HEK293 (cell line): ENCODE results near the gene STK39.

Experiments used
- CTCF ChIP-seq: fragments of 450-650 bp; formaldehyde crosslinking; IDR thresholded peaks from 2 replicates; pipeline ENCODE4 v1.5.1; 2016; ENCODE audit warnings: missing biosample characterization, missing genetic modification characterization
- GLI2 ChIP-seq: fragments of 450-650 bp; formaldehyde crosslinking; IDR thresholded peaks from 2 replicates; pipeline ENCODE4; 2017; ENCODE audit warnings: missing biosample characterization, missing genetic modification characterization, low read depth, borderline replicate concordance
- MZF1 ChIP-seq: fragments of 450-650 bp; formaldehyde crosslinking; IDR thresholded peaks from 2 replicates; pipeline ENCODE4 v1.5.1; 2017; ENCODE audit warnings: missing biosample characterization, missing genetic modification characterization, borderline replicate concordance
- PRDM10 ChIP-seq: fragments of 450-650 bp; formaldehyde crosslinking; IDR thresholded peaks from 2 replicates; pipeline ENCODE4 v1.5.1; 2016; ENCODE audit warnings: missing biosample characterization, missing genetic modification characterization
- REST ChIP-seq: fragments of 450-650 bp; formaldehyde crosslinking; IDR thresholded peaks from 2 replicates; pipeline ENCODE4 v1.5.1; 2016; ENCODE audit warnings: missing biosample characterization, missing genetic modification characterization
- YY1 ChIP-seq: fragments of 450-650 bp; formaldehyde crosslinking; IDR thresholded peaks from 2 replicates; pipeline ENCODE4 v1.5.1; 2018; ENCODE audit warnings: missing biosample characterization, missing genetic modification characterization
- ZNF174 ChIP-seq: fragments of 450-650 bp; formaldehyde crosslinking; IDR thresholded peaks from 2 replicates; pipeline ENCODE4 v1.5.0; 2017; ENCODE audit warnings: missing biosample characterization, mild to moderate bottlenecking, missing genetic modification characterization
- ZNF266 ChIP-seq: fragments of 450-650 bp; formaldehyde crosslinking; IDR thresholded peaks from 2 replicates; pipeline ENCODE4 v1.5.1; 2016; ENCODE audit warnings: missing biosample characterization, missing genetic modification characterization, low read depth
- ZNF341 ChIP-seq: fragments of 450-650 bp; formaldehyde crosslinking; IDR thresholded peaks from 2 replicates; pipeline ENCODE4; 2016; ENCODE audit warnings: low read depth, missing biosample characterization, missing genetic modification characterization
- ZNF555 ChIP-seq: fragments of 450-650 bp; formaldehyde crosslinking; conservative IDR thresholded peaks from 2 replicates; pipeline ENCODE4 v1.5.1; 2017; ENCODE audit warnings: missing biosample characterization, mild to moderate bottlenecking, missing genetic modification characterization, inconsistent platforms
- ZNF654 ChIP-seq: fragments of 450-650 bp; formaldehyde crosslinking; IDR thresholded peaks from 2 replicates; pipeline ENCODE4 v1.5.1; 2016; ENCODE audit warnings: low read depth, missing biosample characterization, missing genetic modification characterization
- ZNF792 ChIP-seq: fragments of 450-650 bp; formaldehyde crosslinking; IDR thresholded peaks from 2 replicates; pipeline ENCODE4 v1.5.1; 2016; ENCODE audit warnings: missing biosample characterization, missing genetic modification characterization
- ZSCAN16 ChIP-seq: fragments of 450-650 bp; formaldehyde crosslinking; IDR thresholded peaks from 2 replicates; pipeline ENCODE4 v1.5.1; 2016; ENCODE audit warnings: missing biosample characterization, missing genetic modification characterization

- TF ChIP-seq ZNF266 (no peak), ZNF555 (tag by site-specific recombination) (no peak), CTCF (tag by site-specific recombination) (no peak), PRDM10 (tag by site-specific recombination) (no peak), ZNF341 (tag by site-specific recombination) (no peak), YY1 (tag by site-specific recombination) (no peak), REST (tag by site-specific recombination) (no peak), ZNF792 (no peak), GLI2 (no peak), ZSCAN16 (no peak), ZNF654 (tag by site-specific recombination) (no peak), MZF1 (tag by site-specific recombination) (no peak), ZNF174 (tag by site-specific recombination) (no peak)
Measured at GRCh38 chr2:168140892-168141291, 106.5 kb downstream of the STK39 start.
